GM10248 (cell line): ENCODE measurements around the gene SBF1.
"Not testable (repeated sequence)": the region's sequence is repeated elsewhere in the genome, so short reads cannot be mapped to it uniquely, and the experiment has no call there.

Experiments used
- CTCF ChIA-PET: fragments of 300-600 bp; sonication (Branson Sonifier 250); formaldehyde crosslinking; extraction: SDS; loops from one replicate; lab custom pipeline; 2021; ENCODE audit warnings: antibody characterized with exemption; lab: Yijun Ruan, JAX
- POLR2A ChIA-PET: fragments of 350-650 bp; sonication (Branson Sonifier 250); formaldehyde crosslinking; extraction: SDS; loops from one replicate; lab custom pipeline; 2020; ENCODE audit warnings: antibody characterized with exemption; lab: Yijun Ruan, JAX
- DNase-seq: peaks from one replicate; pipeline ENCODE4 v3.0.0; 2012; ENCODE audit errors: extremely low spot score
- TF ChIP-seq, protein P1 (sequence below): IDR thresholded peaks from 2 replicates; pipeline ENCODE4 v1.5.1; 2012; ENCODE audit warnings: mild to moderate bottlenecking, low read depth; ENCODE audit errors: extremely low read depth, missing control alignments, control extremely low read depth

SBF1 gene

DNA sequence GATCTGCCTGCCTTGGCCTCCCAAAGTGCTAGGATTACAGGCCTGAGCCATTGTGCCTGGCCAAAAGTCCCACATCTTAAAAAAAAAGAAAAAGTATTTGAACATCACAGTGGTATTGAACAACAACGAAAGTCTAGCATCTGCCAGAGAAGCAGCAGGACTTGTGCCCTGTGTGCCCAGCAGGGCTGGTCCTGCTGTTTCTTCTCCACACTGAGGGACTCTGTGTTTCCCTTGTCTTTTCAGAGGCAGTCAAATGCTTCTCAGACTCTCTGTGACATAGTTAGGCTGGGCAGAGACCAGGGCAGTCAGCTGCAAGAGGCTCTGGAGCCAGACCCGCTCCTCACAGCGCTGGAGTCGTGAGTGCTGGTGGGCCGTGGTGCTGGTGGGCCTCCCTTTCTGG lies 56.2 kb downstream of the SBF1 start:
- ChIA-PET POLR2A (no interaction called here), CTCF (interaction anchor here (1.3 kb wide), 1 partner anchor 16 kb away, joined by 6 read pairs; no protein-coding TSS in a partner anchor)
- TF ChIP-seq, protein P1, sequence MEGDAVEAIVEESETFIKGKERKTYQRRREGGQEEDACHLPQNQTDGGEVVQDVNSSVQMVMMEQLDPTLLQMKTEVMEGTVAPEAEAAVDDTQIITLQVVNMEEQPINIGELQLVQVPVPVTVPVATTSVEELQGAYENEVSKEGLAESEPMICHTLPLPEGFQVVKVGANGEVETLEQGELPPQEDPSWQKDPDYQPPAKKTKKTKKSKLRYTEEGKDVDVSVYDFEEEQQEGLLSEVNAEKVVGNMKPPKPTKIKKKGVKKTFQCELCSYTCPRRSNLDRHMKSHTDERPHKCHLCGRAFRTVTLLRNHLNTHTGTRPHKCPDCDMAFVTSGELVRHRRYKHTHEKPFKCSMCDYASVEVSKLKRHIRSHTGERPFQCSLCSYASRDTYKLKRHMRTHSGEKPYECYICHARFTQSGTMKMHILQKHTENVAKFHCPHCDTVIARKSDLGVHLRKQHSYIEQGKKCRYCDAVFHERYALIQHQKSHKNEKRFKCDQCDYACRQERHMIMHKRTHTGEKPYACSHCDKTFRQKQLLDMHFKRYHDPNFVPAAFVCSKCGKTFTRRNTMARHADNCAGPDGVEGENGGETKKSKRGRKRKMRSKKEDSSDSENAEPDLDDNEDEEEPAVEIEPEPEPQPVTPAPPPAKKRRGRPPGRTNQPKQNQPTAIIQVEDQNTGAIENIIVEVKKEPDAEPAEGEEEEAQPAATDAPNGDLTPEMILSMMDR: no peak
- DNase-seq: no peak

DNA sequence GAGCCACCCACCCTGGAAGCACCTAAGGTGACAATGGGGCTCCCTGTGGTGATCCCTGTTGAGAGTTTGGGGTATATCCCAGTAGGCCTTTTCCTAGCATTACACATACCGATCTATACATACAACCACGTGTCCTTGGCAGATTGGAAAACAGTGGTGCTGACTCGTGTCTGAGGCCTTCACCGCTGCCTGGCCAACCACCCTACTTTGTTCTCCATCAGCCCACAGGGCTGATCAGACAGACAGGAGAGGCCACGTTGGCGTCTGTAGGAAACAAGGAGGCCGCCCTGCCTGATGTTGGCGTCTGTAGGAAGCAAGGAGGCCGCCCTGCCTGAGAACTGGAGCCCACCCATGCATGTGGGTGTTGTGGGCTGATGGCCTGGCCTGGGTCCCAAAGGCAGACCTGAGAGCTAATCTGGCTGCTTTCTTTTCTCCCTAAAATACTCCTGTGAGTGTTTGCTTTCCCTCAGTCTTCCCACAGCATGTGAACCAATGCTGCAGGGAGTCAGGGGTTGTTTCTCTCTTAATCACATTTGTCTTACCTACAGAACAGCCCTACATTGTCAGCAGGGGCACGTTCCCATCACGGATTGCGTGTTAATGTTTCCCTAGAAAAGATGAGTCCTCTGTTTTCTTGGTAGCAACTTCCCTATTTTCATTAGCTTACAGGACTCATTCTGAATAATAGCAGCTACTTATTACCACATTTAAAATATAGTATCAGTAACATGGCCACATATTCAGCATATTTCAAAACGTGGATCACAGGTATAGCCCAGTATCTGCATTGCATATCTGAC lies 57.2 kb downstream of the SBF1 start:
- no peak for DNase-seq
- ChIA-PET CTCF (interaction anchor here (0.8 kb wide), 1 partner anchor 108 kb away, joined by 3 read pairs; the partner anchor contains the start of gene SCO2), POLR2A (no interaction called here)
- TF ChIP-seq, protein P1: no peak

DNA sequence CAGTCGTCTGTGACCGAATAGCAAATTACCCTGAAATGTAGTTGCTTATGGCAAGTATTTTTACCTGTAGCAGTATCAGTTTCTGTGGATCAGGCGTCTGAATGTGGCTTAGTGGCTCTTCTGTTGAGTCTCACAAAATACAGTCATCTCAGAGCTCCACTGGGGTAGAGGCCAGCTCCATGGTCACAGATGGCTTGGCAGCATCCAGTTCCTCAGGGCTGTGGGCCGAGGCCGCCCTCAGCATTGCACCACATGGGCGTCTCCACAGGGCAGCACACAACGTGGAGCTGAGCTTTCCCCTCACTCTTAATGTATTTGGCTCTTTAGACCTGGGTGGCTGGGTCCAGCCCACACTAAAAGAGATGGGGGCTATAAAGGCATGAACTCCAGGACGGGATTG lies 57.8 kb downstream of the SBF1 start:
- POLR2A ChIA-PET: no interaction called here

DNA sequence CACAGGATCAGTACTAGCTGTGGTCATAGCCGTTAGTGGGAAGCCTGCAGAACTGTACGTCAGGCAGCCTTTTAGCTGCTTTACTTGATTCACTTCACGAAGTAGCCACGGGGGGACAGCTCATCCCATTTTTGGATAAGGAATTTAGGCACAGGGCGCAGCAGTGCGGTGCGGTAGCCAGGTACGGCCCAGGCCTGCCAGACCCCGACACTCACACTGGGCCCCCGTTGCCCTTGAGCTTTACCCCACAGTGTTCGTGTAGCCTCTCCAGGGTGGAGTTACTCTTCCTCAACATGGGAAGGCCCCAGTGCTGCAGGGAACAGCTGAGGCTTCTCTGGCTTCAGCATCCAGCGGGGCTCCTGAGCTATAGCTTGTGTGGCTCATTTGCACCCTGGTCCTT lies 59.4 kb downstream of the SBF1 start:
- TF ChIP-seq, protein P1: no peak
- ChIA-PET POLR2A (no interaction called here), CTCF (interaction anchor here (0.7 to 0.8 kb wide), 2 partner anchors 16 to 147 kb away, joined by 3 to 4 read pairs; partner anchors contain the start of gene SYCE3)
- no peak for DNase-seq

More for the DNA sequence above, 57.8 kb downstream of the SBF1 start:
- no peak for DNase-seq
- CTCF ChIA-PET: no interaction called here
- TF ChIP-seq, protein P1: no peak

DNA sequence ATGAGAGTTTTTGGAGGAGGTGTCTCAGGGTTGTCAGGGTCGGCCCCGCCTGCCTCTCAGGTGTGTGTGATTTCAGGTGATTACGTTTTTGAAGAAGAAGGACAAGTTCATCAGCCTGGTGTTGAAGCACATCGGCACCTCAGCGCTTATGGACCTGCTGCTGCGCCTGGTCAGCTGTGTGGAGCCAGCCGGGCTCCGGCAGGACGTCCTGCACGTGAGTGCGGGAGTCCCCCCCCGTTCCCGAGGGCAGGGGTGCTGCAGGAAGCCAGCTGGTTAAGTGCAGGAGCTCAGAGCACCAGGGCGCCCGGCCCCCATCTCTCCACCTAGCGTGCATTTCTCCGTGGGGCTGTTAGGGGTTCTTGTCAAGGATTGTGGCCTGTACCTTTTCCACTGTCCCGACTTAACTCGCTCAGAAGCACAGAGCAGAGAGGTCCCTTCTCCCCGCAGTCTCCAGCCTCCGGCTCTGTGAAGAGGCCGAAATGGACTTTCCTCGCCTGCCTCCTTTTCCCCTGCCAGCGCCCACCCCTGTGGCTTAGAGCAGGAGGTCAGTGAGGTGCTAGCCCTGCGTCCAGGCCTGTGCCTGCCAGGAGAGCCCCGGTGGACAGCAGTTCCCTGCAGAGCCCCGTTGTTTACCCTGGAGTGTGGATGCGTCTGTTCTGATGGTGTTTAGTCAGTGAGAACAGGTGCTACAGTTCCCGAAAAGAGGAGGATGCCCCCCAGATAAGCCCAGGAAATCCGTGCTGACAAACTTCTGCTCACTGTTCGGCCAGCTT lies 60.2 kb downstream of the SBF1 start:
- ChIA-PET CTCF (interaction anchor here (1.7 kb wide), 1 partner anchor 11 kb away, joined by 4 read pairs; no protein-coding TSS in a partner anchor), POLR2A (interaction anchor here (0.6 kb wide), 2 partner anchors 66 kb away, joined by 4 read pairs; no protein-coding TSS in a partner anchor)
- DNase-seq: no peak
- TF ChIP-seq, protein P1: no peak

DNA sequence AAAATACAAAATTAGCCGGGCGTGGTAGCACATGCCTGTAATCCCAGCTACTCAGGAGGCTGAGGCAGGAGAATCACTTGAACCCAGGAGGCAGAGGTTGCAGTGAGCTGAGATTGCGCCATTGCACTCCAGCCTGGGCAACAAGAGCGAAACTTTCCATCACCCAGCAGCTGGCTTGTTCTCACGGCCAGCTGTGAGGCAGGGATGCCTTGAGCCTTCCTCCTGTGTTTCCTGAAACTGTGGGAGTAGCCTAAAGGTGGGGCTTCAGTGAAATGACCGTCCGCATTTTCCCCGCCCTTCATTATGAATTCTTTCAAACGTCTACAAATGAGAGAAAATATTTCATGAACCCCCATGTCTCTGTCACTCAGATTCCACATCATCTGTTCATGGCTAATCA lies 65.9 kb downstream of the SBF1 start:
- POLR2A ChIA-PET, DNase-seq, CTCF ChIA-PET: not testable (repeated sequence)

DNA sequence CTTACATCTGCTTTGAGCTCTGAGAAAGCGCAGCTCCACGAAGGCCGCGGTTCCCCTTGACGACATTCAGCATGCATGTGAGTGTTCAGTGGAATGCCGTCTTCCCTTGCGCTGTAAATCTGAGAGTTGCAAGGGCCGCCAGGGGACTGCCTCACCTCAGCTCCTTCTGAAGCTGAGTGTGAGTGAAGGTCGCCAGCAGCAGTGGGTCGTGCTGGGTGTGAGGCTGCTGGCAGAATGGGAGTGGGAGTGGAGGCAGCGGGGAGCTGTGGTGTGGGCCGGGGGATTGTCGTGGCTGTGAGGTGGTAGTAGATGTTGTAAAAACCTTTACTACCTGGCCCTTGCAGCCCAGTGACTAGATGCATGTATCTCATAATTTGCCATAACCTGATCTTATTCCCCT lies 66.5 kb downstream of the SBF1 start:
- no peak for DNase-seq
- ChIA-PET CTCF (interaction anchor here (1.4 kb wide), 1 partner anchor 21 kb away, joined by 3 read pairs; no protein-coding TSS in a partner anchor), POLR2A (no interaction called here)
- TF ChIP-seq, protein P1: no peak
